Coronary artery (tissue), 2 donors: ENCODE results near the gene SIK2.
A peak's percentile ranks its signal among the peaks of the same experiment; 100 is the strongest.

Experiments used
- DNase-seq: peaks from one replicate; pipeline ENCODE4 v3.0.0-alpha.2; 2017; ENCODE audit warnings: low spot score
- H3K27ac ChIP-seq, 2 donors: fragments of 200-600 bp; sonication (generic); one replicate each; pipeline ENCODE4 v1.5.1; 2016 to 2019
- H3K4me3 ChIP-seq: fragments of 200-600 bp; sonication (generic); 2 replicates; pipeline ENCODE4 v1.5.1; 2016; ENCODE audit warnings: mild to moderate bottlenecking, moderate library complexity
- TF ChIP-seq, protein P1 (sequence below): fragments of 200-600 bp; sonication (generic); IDR thresholded peaks from one replicate; pipeline ENCODE4 v1.5.1; 2019; ENCODE audit warnings: antibody characterized with exemption

The SIK2 gene

DNA sequence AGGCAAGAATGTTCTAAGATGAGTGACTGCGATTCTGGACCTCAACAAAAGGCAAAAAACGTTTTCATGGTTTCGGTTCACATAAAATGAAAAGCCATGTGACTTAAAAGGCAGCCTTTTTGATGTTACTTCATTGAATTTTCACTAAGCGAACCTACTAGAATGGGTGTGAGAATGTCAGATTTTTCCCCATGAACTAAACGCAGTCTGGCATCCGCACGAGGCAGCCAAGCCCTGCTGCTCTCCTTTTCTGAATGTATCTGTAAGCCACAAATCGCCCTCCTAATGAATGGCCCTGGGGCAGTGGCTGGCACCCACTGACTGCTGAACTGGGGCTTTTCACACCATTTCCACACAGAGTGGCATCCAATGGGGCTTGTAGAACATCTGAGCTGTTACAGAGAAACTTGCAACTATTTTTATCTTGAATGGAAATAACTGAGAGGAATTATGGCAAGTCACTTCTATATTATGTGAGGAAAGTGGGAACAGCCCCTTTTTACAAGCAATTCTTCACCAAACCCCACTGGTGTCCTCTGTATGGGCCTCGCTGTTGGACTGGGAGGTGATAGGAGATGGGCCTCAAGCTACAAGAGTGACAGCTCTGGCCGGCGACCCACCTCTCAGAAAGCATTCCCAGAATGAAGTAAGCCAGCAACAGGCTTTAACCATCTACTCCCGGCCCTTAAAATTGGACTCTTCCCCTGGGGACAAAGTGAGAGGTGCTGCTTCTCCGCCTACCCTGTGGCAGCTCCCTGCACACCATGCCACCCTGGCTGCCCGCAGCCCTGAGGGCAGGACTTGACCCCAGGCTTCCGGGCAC is 134.6 kb downstream of the SIK2 start:
- Histone ChIP-seq H3K4me3 (no peak overlapping the region), H3K27ac (peak overlapping the region; percentile 92 to 97)
- TF ChIP-seq, protein P1, sequence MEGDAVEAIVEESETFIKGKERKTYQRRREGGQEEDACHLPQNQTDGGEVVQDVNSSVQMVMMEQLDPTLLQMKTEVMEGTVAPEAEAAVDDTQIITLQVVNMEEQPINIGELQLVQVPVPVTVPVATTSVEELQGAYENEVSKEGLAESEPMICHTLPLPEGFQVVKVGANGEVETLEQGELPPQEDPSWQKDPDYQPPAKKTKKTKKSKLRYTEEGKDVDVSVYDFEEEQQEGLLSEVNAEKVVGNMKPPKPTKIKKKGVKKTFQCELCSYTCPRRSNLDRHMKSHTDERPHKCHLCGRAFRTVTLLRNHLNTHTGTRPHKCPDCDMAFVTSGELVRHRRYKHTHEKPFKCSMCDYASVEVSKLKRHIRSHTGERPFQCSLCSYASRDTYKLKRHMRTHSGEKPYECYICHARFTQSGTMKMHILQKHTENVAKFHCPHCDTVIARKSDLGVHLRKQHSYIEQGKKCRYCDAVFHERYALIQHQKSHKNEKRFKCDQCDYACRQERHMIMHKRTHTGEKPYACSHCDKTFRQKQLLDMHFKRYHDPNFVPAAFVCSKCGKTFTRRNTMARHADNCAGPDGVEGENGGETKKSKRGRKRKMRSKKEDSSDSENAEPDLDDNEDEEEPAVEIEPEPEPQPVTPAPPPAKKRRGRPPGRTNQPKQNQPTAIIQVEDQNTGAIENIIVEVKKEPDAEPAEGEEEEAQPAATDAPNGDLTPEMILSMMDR: no peak
- no peak for DNase-seq

DNA sequence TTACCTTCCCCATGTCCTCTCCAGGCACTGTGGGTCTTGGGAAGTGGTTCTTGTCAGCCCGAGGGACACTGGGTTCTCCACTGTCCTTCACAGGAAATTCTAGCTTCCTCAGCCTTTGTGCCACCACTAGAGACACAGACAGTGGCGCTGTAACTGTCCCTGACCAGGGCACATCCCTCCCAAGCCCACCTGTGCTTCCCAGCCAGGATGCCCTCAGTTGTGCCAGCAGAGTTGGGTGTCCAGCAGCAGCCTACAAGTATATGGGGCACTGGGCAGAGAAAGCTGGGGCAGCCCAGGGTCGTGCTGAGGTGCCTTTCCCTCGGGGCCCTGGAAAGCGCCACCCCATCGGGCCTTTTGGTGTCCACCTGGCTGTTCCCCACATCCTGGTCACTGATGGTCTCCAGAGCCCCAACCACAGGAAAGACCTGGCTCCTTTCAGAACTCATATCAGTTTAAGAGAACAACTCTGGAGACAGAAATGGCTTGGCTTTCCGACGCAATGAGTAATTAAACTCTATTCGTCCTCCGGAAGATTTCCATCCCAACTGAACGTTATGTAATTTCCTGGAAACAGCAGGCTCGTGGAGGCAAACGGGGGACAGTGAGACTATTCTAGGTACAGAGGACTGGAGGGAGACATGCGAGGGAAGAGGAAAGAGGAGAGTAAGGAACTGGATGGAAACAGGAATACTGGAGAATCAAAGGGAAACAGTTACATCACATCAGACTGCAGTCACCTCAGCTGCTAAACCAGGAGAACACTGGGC is 135.4 kb downstream of the SIK2 start:
- no peak for DNase-seq
- TF ChIP-seq, protein P1: no peak
- H3K27ac ChIP-seq: peak overlapping the region; percentile 92 to 97
- H3K4me3 ChIP-seq: no peak overlapping the region

DNA sequence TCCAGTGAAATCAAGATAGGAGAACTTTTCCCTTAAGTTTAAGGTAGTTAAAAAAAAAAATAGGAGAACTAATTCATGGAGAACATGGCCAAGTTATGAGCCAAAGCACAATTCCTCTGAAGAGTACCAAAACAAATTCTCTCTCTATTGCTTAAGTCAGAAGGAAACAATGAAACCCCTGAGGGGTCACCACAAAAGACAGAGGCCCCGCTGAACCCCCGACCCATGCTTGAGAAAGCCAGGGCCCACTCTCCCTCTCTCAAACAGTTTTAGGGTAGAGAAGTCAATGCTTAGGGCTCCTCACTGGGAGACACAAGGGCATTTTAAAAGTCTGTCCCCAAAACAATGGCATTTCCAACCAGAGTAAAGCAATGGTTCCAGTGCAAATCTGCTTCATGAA is 137.1 kb downstream of the SIK2 start:
- Histone ChIP-seq H3K4me3 (no peak overlapping the region), H3K27ac (no peak overlapping the region)
- TF ChIP-seq, protein P1: no peak
- no peak for DNase-seq

DNA sequence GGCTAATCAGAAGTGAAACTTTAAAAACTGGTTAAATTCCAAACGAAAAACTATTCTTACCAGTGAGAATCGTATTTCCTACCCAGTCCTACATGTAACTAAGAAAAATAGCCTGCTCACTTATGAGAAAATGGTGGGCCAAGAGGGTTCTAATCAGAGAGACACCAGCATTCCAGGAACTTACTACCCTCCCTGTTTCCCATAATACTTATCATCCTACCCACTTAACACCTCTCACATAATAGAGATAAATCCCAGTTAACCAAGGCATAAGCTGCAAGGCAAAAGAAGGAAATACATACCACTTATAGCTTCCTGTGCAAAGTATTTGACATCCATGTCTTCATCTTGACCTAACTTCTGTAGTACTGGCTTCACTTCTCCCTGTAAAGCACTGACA is 139.5 kb downstream of the SIK2 start:
- no peak for DNase-seq
- Histone ChIP-seq H3K27ac (no peak overlapping the region), H3K4me3 (no peak overlapping the region)
- TF ChIP-seq, protein P1: no peak

DNA sequence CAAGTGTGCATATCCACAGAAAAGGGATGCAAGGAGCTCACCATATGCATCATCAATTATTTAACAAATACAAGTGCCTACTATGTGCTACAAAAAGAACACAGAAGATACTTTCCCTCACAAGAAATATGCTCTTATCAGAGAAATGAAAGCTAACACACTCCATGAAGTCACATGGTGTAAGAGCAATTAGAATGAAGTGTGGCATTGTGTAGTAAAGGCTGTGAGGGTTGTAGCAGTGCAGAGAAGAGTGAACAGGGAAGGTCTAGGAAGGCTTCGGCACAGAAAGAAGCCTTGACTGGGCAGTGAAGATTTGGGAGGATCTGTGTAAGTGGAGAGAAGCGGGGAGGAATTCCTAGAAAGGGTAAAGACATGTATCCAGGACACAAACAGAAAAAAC is 141.5 kb downstream of the SIK2 start:
- Histone ChIP-seq H3K4me3 (no peak overlapping the region), H3K27ac (peak overlapping the region in 1 of 2 donors; percentile 81)
- DNase-seq: no peak
- TF ChIP-seq, protein P1: no peak

DNA sequence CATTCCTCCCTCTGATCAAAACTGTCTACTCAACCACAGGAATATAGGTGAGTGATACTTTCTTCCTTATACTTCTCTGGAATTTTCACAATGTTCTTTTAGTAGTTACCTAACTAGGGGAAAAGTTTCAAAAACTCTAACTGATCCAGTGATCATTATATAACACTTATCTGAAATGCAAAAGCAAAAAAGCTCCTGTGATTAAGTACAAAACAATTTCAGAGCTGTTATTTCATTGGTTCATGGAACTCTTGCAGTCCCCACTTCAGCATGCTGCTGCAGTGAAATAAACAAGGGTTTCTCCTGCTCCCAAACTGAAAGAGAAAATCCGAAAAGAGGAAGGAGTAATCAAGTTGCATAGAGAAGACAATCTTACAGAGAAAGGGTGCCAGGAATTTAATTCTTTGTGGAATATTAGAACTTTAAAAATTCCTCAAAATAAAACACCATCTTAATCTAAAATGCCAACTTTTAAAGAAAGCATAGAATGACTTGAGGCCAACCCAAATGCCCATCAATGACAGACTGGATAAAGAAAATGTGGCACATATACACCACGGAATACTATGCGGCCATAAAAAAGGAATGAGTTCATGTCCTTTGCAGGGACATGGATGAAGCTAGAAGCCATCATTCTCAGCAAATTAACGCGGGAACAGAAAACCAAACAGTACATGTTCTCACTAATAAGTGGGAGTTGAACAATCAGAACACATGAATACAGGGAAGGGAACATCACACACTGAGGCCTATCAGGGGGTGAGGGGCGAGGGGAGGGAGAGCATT is 143.7 kb downstream of the SIK2 start:
- H3K4me3 ChIP-seq: no peak overlapping the region
- DNase-seq: no peak
- TF ChIP-seq, protein P1: no peak
- peak overlapping the region; percentile 57 to 81 for H3K27ac ChIP-seq
